GM12878 (cell line): ENCODE data around the gene RAD21L1. TPM values are rescaled to one million over a fixed set of nuclear protein-coding genes. Genes with fewer than 3 reads are reported as not detected.

Experiments used
- ATAC-seq: fragments of 200-7000 bp; cut with Tn5 transposase; 3 replicates; pipeline ENCODE4 v1.9.1; 2020; ENCODE audit warnings: mild to moderate bottlenecking, moderate library complexity
- BruUV-seq: library from RNA; stranded (reverse); fragments of 400-500 nt; replicated peaks from 2 replicates; lab custom pipeline; 2021; lab: Mats Ljungman, UMichigan
- CTCF ChIA-PET: fragments of 300-600 bp; sonication (Branson Sonifier 250); formaldehyde crosslinking; extraction: SDS; loops from one replicate; lab custom pipeline; 2021; ENCODE audit warnings: inconsistent platforms; lab: Yijun Ruan, JAX
- POLR2A ChIA-PET: fragments of 350-600 bp; formaldehyde crosslinking; extraction: SDS; loops from one replicate; lab custom pipeline; 2021; ENCODE audit warnings: inconsistent platforms; lab: Charles Lee
- RAD21 ChIA-PET: fragments of 300-600 bp; sonication (Branson Sonifier 250); formaldehyde crosslinking; loops from one replicate; lab custom pipeline; 2023; ENCODE audit warnings: antibody characterized with exemption; ENCODE audit not compliant: unreplicated experiment; lab: Charles Lee
- SMC1A ChIA-PET: fragments of 300-600 bp; sonication (Branson Sonifier 250); formaldehyde crosslinking; loops from one replicate; lab custom pipeline; 2023; ENCODE audit not compliant: unreplicated experiment, uncharacterized antibody; lab: Charles Lee
- DNase-seq: peaks from one replicate; pipeline ENCODE4 v3.0.0-alpha.2; 2011; ENCODE audit warnings: low read depth, low spot score
- FAIRE-seq: peaks from 3 replicates; lab custom pipeline; 2011; peaks lifted over from hg19 to GRCh38; lab: Jason Lieb, UNC
- H2AFZ ChIP-seq: 2 replicates; pipeline ENCODE4 v1.6.0; 2011; ENCODE audit warnings: low read depth, low read length, control low read depth; ENCODE audit not compliant: control insufficient read depth
- H3K27ac ChIP-seq: 2 replicates; pipeline ENCODE4 v1.5.1; 2011; ENCODE audit warnings: control low read depth; ENCODE audit not compliant: control insufficient read depth, insufficient read depth
- H3K27me3 ChIP-seq, 2 experiments: replicated peaks in 1 of 2; 2 replicates each; pipeline versions ENCODE4 v1.6.0 to v1.6.1; 2011; ENCODE audit warnings: low read length in 1 of 2; ENCODE audit not compliant: control insufficient read depth in 2 of 2, insufficient read depth in 2 of 2
- H3K36me3 ChIP-seq, 2 experiments: 2 replicates each; pipeline ENCODE4 v1.5.1; 2011; ENCODE audit warnings: low read length in 1 of 2; ENCODE audit not compliant: control insufficient read depth in 2 of 2, insufficient read depth in 2 of 2
- H3K4me1 ChIP-seq: 2 replicates; pipeline ENCODE4 v1.6.1; 2011; ENCODE audit warnings: mild to moderate bottlenecking, low read length, moderate library complexity, mixed read lengths; ENCODE audit not compliant: control insufficient read depth, insufficient read depth
- H3K4me2 ChIP-seq: 2 replicates; pipeline ENCODE4 v1.6.0; 2011; ENCODE audit warnings: control low read depth; ENCODE audit not compliant: control insufficient read depth, insufficient read depth
- H3K4me3 ChIP-seq: fragments of 200-600 bp; sonication (generic); 2 replicates; pipeline ENCODE4 v1.5.1; 2016
- H3K79me2 ChIP-seq: 2 replicates; pipeline ENCODE4 v1.6.0; 2011; ENCODE audit warnings: low read length; ENCODE audit not compliant: control insufficient read depth, insufficient read depth
- H3K9ac ChIP-seq: 2 replicates; pipeline ENCODE4 v1.8.0; 2011; ENCODE audit warnings: low read length, control low read depth, mixed read lengths; ENCODE audit not compliant: control insufficient read depth, insufficient read depth
- H3K9me3 ChIP-seq: replicated peaks from 3 replicates; pipeline ENCODE4 v1.5.1; 2011; ENCODE audit warnings: mild to moderate bottlenecking, low read length; ENCODE audit not compliant: control insufficient read depth, insufficient read depth
- H4K20me1 ChIP-seq: 2 replicates; pipeline ENCODE4 v1.6.0; 2011; ENCODE audit not compliant: control insufficient read depth, insufficient read depth
- EED ChIP-seq: sonication (generic); IDR thresholded peaks from 2 replicates; pipeline ENCODE4 v1.6.1; 2016; ENCODE audit warnings: antibody characterized with exemption, low read depth
- ELK1 ChIP-seq: IDR thresholded peaks from 2 replicates; pipeline ENCODE4 v1.6.1; 2012; ENCODE audit warnings: low read depth, low read length, improper control_type of control experiment
- GABPA ChIP-seq: IDR thresholded peaks from 2 replicates; pipeline ENCODE4 v1.6.1; 2014; ENCODE audit warnings: antibody characterized with exemption, low read depth, mild to moderate bottlenecking, inconsistent platforms
- HDGF ChIP-seq: fragments of 450-650 bp; IDR thresholded peaks from 2 replicates; pipeline ENCODE4 v1.6.1; 2016; ENCODE audit warnings: antibody characterized with exemption
- KDM1A ChIP-seq: fragments of 200-600 bp; sonication (generic); IDR thresholded peaks from 2 replicates; pipeline ENCODE4 v1.6.1; 2016; ENCODE audit warnings: borderline replicate concordance
- NRF1 ChIP-seq: conservative IDR thresholded peaks from 2 replicates; pipeline ENCODE4 v1.6.1; 2011; ENCODE audit warnings: mild to moderate bottlenecking, low read depth, low read length, improper control_type of control experiment
- SMAD5 ChIP-seq: IDR thresholded peaks from 2 replicates; pipeline ENCODE4 v1.6.1; 2016; ENCODE audit warnings: antibody characterized with exemption, low read depth
- WRNIP1 ChIP-seq: IDR thresholded peaks from 2 replicates; pipeline ENCODE4 v1.6.1; 2011; ENCODE audit warnings: low read depth, low read length, improper control_type of control experiment, borderline replicate concordance
- YBX1 ChIP-seq: fragments of 450-650 bp; IDR thresholded peaks from 2 replicates; pipeline ENCODE4 v1.6.1; 2016; ENCODE audit warnings: antibody characterized with exemption
- ZBTB4 ChIP-seq: fragments of 450-650 bp; formaldehyde crosslinking; IDR thresholded peaks from 2 replicates; pipeline ENCODE4 v1.4.0; 2022; ENCODE audit warnings: mild to moderate bottlenecking, moderate library complexity
- ZNF207 ChIP-seq: fragments of 450-650 bp; IDR thresholded peaks from 2 replicates; pipeline ENCODE4 v1.6.1; 2014; ENCODE audit warnings: antibody characterized with exemption, mild to moderate bottlenecking, borderline replicate concordance
- WGBS: methylation state at CpG from one replicate; pipeline ENCODE4 v1.1.6; 2016; ENCODE audit warnings: low lambda C conversion rate; ENCODE audit not compliant: insufficient replicate concordance, insufficient coverage; ENCODE audit errors: missing lambda C conversion rate; 5-methylcytosine and 5-hydroxymethylcytosine counted together
- in situ Hi-C: fragments of 300-500 bp; cut with MboI; formaldehyde crosslinking; loops from 9 replicates; pipeline ENCODE4 v1.14.3; 2018; ENCODE audit warnings: mixed read lengths
- intact Hi-C: fragments of 100-400 bp; cut with micrococcal nuclease; formaldehyde crosslinking; loops from one replicate; pipeline ENCODE4 v1.14.2; 2022; ENCODE audit not compliant: unreplicated experiment
- polyA plus RNA-seq, 11 experiments: library from polyadenylated mRNA; depleted of rRNA in 4 of 11; unstranded in 6 of 11; stranded (reverse) in 5 of 11; fragments of >200 nt; fragmentation: Nextera tagmentation in 4 of 11; fragmentation: Illumina TruSeq in 1 of 11; extraction: Ambion mirVana in 4 of 11; extraction: Trizol in 1 of 11; gene quantifications; 1 replicate in 1 of 11; 2 replicates in 10 of 11; pipeline versions ENCODE4 v1.2.1 to v1.2.3, GENCODE V29; 2011 to 2016; ENCODE audit warnings: inconsistent platforms in 2 of 11, missing spikeins in 2 of 11, low read depth in 1 of 11
- total RNA-seq, 4 experiments: library from RNA; depleted of rRNA in 3 of 4; stranded (reverse); fragments of >200 nt in 3 of 4; fragmentation: Illumina TruSeq in 1 of 4; extraction: Trizol in 1 of 4; gene quantifications; 2 replicates each; pipeline versions ENCODE4 v1.2.1 to v1.2.3, GENCODE V29; 2013 to 2021
- TF ChIP-seq, protein P1 (sequence below): IDR thresholded peaks from 2 replicates; pipeline ENCODE4 v1.6.1; 2012; ENCODE audit warnings: mild to moderate bottlenecking, low read depth, low read length
- TF ChIP-seq, protein P2 (sequence below): fragments of 450-650 bp; conservative IDR thresholded peaks from 2 replicates; pipeline ENCODE4 v1.6.1; 2017; ENCODE audit warnings: mild to moderate bottlenecking, moderate library complexity
- TF ChIP-seq, protein P3 (sequence below): IDR thresholded peaks from 2 replicates; pipeline ENCODE4 v1.6.1; 2012; ENCODE audit warnings: low read length, inconsistent platforms

RAD21L1 gene
- total and polyA plus RNA-seq, 10 of the 15 experiments (the other 5 are each of a cell fraction or from before 2014, with no cell fraction given): not detected

DNA sequence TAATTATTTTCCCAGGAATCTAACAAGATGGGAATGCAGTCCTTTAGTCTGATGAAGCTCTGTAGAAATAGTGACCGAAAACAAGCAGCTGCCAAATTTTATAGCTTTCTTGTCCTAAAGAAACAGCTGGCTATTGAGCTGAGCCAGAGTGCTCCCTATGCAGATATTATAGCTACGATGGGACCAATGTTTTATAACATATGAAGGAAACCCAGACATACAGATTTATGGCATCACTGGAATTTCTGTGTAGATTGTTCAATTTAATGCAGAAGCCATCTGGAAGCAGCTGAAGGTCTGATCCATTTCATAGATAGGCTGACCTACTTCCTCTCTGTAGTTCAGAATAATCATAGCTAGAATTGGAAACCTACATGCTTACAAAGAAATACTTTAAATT lies 28.4 kb downstream of the RAD21L1 start:
- POLR2A ChIA-PET: no interaction called here
- FAIRE-seq (no peak), DNase-seq (no peak), ATAC-seq (no peak)
- Histone ChIP-seq H4K20me1 (no peaks in the 10 kb centered on the region), H3K79me2 (no peaks in the 10 kb centered on the region), H3K9me3 (no peaks in the 10 kb centered on the region), H3K4me2 (no peak overlapping the region), H2AFZ (no peak overlapping the region), H3K36me3 (no peaks in the 10 kb centered on the region), H3K4me3 (no peak overlapping the region), H3K27me3 (no peaks in the 10 kb centered on the region; a peak in 2 of 4 replicates), H3K9ac (no peak overlapping the region), H3K4me1 (no peaks in the 10 kb centered on the region), H3K27ac (no peak overlapping the region)
- in situ Hi-C loops: no loop called here
- CTCF ChIA-PET: interaction anchor here (1.0 kb wide), 1 partner anchor 41 kb away, joined by 3 read pairs; no protein-coding TSS in a partner anchor
- RAD21 ChIA-PET: interaction anchor here (0.7 kb wide), 1 partner anchor 147 kb away, joined by 3 read pairs; no protein-coding TSS in a partner anchor
- WGBS: 24% methylated on average over 2 of the region's 2 CpGs
- SMC1A ChIA-PET: interaction anchor here (0.6 kb wide), 1 partner anchor 397 kb away, joined by 3 read pairs; no protein-coding TSS in a partner anchor
- intact Hi-C loops: no loop called here
- no TSS peak for BruUV-seq
- TF ChIP-seq GABPA (no peak), HDGF (no peak), ZNF207 (no peak), SMAD5 (no peak), ZBTB4 (CRISPR knock-in tag) (no peak), YBX1 (no peak), ELK1 (no peak), KDM1A (no peak), EED (no peak), NRF1 (no peak), WRNIP1 (no peak)
- TF ChIP-seq, protein P1, sequence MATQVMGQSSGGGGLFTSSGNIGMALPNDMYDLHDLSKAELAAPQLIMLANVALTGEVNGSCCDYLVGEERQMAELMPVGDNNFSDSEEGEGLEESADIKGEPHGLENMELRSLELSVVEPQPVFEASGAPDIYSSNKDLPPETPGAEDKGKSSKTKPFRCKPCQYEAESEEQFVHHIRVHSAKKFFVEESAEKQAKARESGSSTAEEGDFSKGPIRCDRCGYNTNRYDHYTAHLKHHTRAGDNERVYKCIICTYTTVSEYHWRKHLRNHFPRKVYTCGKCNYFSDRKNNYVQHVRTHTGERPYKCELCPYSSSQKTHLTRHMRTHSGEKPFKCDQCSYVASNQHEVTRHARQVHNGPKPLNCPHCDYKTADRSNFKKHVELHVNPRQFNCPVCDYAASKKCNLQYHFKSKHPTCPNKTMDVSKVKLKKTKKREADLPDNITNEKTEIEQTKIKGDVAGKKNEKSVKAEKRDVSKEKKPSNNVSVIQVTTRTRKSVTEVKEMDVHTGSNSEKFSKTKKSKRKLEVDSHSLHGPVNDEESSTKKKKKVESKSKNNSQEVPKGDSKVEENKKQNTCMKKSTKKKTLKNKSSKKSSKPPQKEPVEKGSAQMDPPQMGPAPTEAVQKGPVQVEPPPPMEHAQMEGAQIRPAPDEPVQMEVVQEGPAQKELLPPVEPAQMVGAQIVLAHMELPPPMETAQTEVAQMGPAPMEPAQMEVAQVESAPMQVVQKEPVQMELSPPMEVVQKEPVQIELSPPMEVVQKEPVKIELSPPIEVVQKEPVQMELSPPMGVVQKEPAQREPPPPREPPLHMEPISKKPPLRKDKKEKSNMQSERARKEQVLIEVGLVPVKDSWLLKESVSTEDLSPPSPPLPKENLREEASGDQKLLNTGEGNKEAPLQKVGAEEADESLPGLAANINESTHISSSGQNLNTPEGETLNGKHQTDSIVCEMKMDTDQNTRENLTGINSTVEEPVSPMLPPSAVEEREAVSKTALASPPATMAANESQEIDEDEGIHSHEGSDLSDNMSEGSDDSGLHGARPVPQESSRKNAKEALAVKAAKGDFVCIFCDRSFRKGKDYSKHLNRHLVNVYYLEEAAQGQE: no peak
- TF ChIP-seq, protein P2, sequence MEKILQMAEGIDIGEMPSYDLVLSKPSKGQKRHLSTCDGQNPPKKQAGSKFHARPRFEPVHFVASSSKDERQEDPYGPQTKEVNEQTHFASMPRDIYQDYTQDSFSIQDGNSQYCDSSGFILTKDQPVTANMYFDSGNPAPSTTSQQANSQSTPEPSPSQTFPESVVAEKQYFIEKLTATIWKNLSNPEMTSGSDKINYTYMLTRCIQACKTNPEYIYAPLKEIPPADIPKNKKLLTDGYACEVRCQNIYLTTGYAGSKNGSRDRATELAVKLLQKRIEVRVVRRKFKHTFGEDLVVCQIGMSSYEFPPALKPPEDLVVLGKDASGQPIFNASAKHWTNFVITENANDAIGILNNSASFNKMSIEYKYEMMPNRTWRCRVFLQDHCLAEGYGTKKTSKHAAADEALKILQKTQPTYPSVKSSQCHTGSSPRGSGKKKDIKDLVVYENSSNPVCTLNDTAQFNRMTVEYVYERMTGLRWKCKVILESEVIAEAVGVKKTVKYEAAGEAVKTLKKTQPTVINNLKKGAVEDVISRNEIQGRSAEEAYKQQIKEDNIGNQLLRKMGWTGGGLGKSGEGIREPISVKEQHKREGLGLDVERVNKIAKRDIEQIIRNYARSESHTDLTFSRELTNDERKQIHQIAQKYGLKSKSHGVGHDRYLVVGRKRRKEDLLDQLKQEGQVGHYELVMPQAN: no peak
- TF ChIP-seq, protein P3, sequence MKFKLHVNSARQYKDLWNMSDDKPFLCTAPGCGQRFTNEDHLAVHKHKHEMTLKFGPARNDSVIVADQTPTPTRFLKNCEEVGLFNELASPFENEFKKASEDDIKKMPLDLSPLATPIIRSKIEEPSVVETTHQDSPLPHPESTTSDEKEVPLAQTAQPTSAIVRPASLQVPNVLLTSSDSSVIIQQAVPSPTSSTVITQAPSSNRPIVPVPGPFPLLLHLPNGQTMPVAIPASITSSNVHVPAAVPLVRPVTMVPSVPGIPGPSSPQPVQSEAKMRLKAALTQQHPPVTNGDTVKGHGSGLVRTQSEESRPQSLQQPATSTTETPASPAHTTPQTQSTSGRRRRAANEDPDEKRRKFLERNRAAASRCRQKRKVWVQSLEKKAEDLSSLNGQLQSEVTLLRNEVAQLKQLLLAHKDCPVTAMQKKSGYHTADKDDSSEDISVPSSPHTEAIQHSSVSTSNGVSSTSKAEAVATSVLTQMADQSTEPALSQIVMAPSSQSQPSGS: no peak
